HepG2 (cell line): ENCODE results near the gene DENND4B. TPM values are rescaled to one million over a fixed set of nuclear protein-coding genes. Genes with fewer than 3 reads are reported as not detected.

Experiments
- CAMTA2 ChIP-seq: sonication (generic); formaldehyde crosslinking; IDR thresholded peaks from 2 replicates; pipeline ENCODE4 v1.4.0; 2020; ENCODE audit warnings: mild to moderate bottlenecking, missing genetic modification reagents, borderline replicate concordance
- CHCHD3 ChIP-seq: sonication (generic); formaldehyde crosslinking; IDR thresholded peaks from 2 replicates; pipeline ENCODE4 v1.8.0; 2022; ENCODE audit warnings: mild to moderate bottlenecking, missing genetic modification reagents, moderate library complexity
- RAD51 ChIP-seq: fragments of 450-650 bp; IDR thresholded peaks from 2 replicates; pipeline ENCODE4 v1.6.1; 2016; ENCODE audit warnings: borderline replicate concordance
- RBM39 ChIP-seq: fragments of 200-400 bp; formaldehyde crosslinking; IDR thresholded peaks from one replicate; pipeline ENCODE4 v1.6.1; 2018; ENCODE audit warnings: antibody characterized with exemption, mild to moderate bottlenecking, low read depth, low read length; ENCODE audit not compliant: poor library complexity, severe bottlenecking
- TEAD2 ChIP-seq: sonication (generic); formaldehyde crosslinking; IDR thresholded peaks from 2 replicates; pipeline ENCODE4 v1.9.0; 2021; ENCODE audit warnings: missing genetic modification reagents
- ZKSCAN8 ChIP-seq: IDR thresholded peaks from 2 replicates; pipeline ENCODE4 v1.6.1; 2016; ENCODE audit warnings: borderline replicate concordance, missing genetic modification reagents, missing compliant biosample characterization
- ZNF180 ChIP-seq: sonication (generic); formaldehyde crosslinking; IDR thresholded peaks from 2 replicates; pipeline ENCODE4 v1.4.0; 2020; ENCODE audit warnings: low read depth, missing genetic modification reagents, borderline replicate concordance
- ZNF317 ChIP-seq: sonication (generic); formaldehyde crosslinking; IDR thresholded peaks from 2 replicates; pipeline ENCODE4 v1.5.0; 2020; ENCODE audit warnings: mild to moderate bottlenecking, missing genetic modification reagents
- ZNF570 ChIP-seq: sonication (generic); formaldehyde crosslinking; IDR thresholded peaks from 2 replicates; pipeline ENCODE4 v1.4.0; 2020; ENCODE audit warnings: mild to moderate bottlenecking, missing genetic modification reagents, borderline replicate concordance
- ZNF616 ChIP-seq: sonication (generic); formaldehyde crosslinking; IDR thresholded peaks from 2 replicates; pipeline ENCODE4 v1.5.0; 2020; ENCODE audit warnings: low read depth, mild to moderate bottlenecking, missing genetic modification reagents
- ZNF790 ChIP-seq: sonication (generic); formaldehyde crosslinking; IDR thresholded peaks from 2 replicates; pipeline ENCODE4 v1.8.0; 2022; ENCODE audit warnings: missing genetic modification reagents, mild to moderate bottlenecking, borderline replicate concordance
- ZNF816 ChIP-seq: sonication (generic); formaldehyde crosslinking; IDR thresholded peaks from 2 replicates; pipeline ENCODE4 v1.8.0; 2022; ENCODE audit warnings: missing genetic modification reagents, mild to moderate bottlenecking, borderline replicate concordance
- ZSCAN20 ChIP-seq: sonication (generic); formaldehyde crosslinking; IDR thresholded peaks from 2 replicates; pipeline ENCODE4 v1.4.0; 2020; ENCODE audit warnings: missing genetic modification reagents, mild to moderate bottlenecking, borderline replicate concordance
- ZSCAN29 ChIP-seq: sonication (generic); formaldehyde crosslinking; conservative IDR thresholded peaks from 2 replicates; pipeline ENCODE4 v1.4.0; 2020; ENCODE audit warnings: mild to moderate bottlenecking, missing genetic modification reagents
- polyA plus RNA-seq, 8 experiments: library from polyadenylated mRNA; depleted of rRNA in 3 of 8; stranded (reverse) in 7 of 8; unstranded in 1 of 8; fragments of >200 nt; fragmentation: Illumina TruSeq in 4 of 8; extraction: Trizol in 4 of 8; gene quantifications; 2 replicates each; pipeline versions ENCODE4 v1.2.1 to v1.2.3, GENCODE V29; 2011 to 2016; ENCODE audit warnings: low read depth in 4 of 8, missing spikeins in 1 of 8, mixed read lengths in 1 of 8; ENCODE audit not compliant: insufficient read depth in 1 of 8
- total RNA-seq, 5 experiments: library from RNA; depleted of rRNA; stranded (reverse); fragments of >200 nt; fragmentation: Illumina TruSeq; extraction: Trizol; gene quantifications; 2 replicates each; pipeline ENCODE4 v1.2.3, GENCODE V29; 2016; ENCODE audit warnings: low read depth in 1 of 5
- TF ChIP-seq, protein P1 (sequence below): sonication (generic); formaldehyde crosslinking; IDR thresholded peaks from 2 replicates; pipeline ENCODE4 v1.5.1; 2020; ENCODE audit warnings: mild to moderate bottlenecking, missing genetic modification reagents, borderline replicate concordance
- TF ChIP-seq, protein P2 (sequence below): sonication (generic); formaldehyde crosslinking; IDR thresholded peaks from 2 replicates; pipeline ENCODE4 v1.5.0; 2020; ENCODE audit warnings: mild to moderate bottlenecking, missing genetic modification reagents
- TF ChIP-seq, protein P3 (sequence below): sonication (generic); formaldehyde crosslinking; IDR thresholded peaks from 2 replicates; pipeline ENCODE4 v1.8.0; 2022; ENCODE audit warnings: missing genetic modification reagents, mild to moderate bottlenecking, inconsistent platforms, borderline replicate concordance
- TF ChIP-seq, protein P4 (sequence below): sonication (generic); formaldehyde crosslinking; IDR thresholded peaks from 2 replicates; pipeline ENCODE4 v1.5.1; 2020; ENCODE audit warnings: mild to moderate bottlenecking, moderate library complexity, missing genetic modification reagents

The DENND4B gene
- total and polyA plus RNA-seq, 2 of the 13 experiments (the other 11 are each of a cell fraction or from before 2014, with no cell fraction given) = 15.1 to 20.3 TPM

DNA sequence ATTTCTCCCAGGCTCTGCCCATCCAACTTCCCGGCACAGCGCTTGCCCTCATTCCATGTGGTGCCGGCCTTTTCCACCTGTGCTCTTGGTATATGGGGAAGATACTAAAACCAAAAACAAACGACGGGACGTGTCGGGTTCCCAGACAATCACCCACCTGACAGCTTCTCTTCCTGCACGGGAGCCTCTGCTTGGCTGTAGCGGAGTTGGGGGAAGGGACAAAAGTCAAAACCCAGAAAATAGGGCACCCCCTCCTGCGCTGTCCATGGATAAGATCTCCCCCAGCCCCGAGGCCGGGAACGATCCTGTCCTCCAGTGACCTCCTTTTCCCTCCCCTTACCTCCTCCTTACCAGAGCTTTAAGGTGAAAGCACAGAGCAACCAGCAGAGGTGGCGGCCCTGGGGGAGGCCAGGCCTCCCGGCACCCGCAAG is 30.3 kb upstream of the DENND4B start (continued):
- TF ChIP-seq, protein P1, sequence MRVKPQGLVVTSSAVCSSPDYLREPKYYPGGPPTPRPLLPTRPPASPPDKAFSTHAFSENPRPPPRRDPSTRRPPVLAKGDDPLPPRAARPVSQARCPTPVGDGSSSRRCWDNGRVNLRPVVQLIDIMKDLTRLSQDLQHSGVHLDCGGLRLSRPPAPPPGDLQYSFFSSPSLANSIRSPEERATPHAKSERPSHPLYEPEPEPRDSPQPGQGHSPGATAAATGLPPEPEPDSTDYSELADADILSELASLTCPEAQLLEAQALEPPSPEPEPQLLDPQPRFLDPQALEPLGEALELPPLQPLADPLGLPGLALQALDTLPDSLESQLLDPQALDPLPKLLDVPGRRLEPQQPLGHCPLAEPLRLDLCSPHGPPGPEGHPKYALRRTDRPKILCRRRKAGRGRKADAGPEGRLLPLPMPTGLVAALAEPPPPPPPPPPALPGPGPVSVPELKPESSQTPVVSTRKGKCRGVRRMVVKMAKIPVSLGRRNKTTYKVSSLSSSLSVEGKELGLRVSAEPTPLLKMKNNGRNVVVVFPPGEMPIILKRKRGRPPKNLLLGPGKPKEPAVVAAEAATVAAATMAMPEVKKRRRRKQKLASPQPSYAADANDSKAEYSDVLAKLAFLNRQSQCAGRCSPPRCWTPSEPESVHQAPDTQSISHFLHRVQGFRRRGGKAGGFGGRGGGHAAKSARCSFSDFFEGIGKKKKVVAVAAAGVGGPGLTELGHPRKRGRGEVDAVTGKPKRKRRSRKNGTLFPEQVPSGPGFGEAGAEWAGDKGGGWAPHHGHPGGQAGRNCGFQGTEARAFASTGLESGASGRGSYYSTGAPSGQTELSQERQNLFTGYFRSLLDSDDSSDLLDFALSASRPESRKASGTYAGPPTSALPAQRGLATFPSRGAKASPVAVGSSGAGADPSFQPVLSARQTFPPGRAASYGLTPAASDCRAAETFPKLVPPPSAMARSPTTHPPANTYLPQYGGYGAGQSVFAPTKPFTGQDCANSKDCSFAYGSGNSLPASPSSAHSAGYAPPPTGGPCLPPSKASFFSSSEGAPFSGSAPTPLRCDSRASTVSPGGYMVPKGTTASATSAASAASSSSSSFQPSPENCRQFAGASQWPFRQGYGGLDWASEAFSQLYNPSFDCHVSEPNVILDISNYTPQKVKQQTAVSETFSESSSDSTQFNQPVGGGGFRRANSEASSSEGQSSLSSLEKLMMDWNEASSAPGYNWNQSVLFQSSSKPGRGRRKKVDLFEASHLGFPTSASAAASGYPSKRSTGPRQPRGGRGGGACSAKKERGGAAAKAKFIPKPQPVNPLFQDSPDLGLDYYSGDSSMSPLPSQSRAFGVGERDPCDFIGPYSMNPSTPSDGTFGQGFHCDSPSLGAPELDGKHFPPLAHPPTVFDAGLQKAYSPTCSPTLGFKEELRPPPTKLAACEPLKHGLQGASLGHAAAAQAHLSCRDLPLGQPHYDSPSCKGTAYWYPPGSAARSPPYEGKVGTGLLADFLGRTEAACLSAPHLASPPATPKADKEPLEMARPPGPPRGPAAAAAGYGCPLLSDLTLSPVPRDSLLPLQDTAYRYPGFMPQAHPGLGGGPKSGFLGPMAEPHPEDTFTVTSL (CRISPR knock-in tag) = 0 out of 2 replicates have a peak, but pooled peaks have one; percentile 29
- TF ChIP-seq ZNF317 (no peak), RBM39 (peak; percentile 6), CAMTA2 (CRISPR knock-in tag) (no peak), RAD51 (no peak), ZSCAN29 (CRISPR knock-in tag) (no peak), ZNF570 (CRISPR knock-in tag) (no peak), ZNF616 (CRISPR knock-in tag) (no peak), ZNF816 (CRISPR knock-in tag) (no peak), ZNF180 (CRISPR knock-in tag) (no peak; the same call in 1 of the 2 replicates), ZSCAN20 (CRISPR knock-in tag) (peak; percentile 82; the same call in 1 of the 2 replicates), ZKSCAN8 (CRISPR knock-in tag) (no peak), TEAD2 (CRISPR knock-in tag) (0 out of 2 replicates have a peak, but pooled peaks have one; percentile 66), CHCHD3 (CRISPR knock-in tag) (no peak), ZNF790 (CRISPR knock-in tag) (no peak)
- TF ChIP-seq, protein P2, sequence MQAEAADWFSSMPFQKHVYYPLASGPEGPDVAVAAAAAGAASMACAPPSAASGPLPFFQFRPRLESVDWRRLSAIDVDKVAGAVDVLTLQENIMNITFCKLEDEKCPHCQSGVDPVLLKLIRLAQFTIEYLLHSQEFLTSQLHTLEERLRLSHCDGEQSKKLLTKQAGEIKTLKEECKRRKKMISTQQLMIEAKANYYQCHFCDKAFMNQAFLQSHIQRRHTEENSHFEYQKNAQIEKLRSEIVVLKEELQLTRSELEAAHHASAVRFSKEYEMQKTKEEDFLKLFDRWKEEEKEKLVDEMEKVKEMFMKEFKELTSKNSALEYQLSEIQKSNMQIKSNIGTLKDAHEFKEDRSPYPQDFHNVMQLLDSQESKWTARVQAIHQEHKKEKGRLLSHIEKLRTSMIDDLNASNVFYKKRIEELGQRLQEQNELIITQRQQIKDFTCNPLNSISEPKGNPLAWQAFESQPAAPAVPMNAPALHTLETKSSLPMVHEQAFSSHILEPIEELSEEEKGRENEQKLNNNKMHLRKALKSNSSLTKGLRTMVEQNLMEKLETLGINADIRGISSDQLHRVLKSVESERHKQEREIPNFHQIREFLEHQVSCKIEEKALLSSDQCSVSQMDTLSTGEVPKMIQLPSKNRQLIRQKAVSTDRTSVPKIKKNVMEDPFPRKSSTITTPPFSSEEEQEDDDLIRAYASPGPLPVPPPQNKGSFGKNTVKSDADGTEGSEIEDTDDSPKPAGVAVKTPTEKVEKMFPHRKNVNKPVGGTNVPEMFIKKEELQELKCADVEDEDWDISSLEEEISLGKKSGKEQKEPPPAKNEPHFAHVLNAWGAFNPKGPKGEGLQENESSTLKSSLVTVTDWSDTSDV (CRISPR knock-in tag) = no peak
- TF ChIP-seq, protein P3, sequence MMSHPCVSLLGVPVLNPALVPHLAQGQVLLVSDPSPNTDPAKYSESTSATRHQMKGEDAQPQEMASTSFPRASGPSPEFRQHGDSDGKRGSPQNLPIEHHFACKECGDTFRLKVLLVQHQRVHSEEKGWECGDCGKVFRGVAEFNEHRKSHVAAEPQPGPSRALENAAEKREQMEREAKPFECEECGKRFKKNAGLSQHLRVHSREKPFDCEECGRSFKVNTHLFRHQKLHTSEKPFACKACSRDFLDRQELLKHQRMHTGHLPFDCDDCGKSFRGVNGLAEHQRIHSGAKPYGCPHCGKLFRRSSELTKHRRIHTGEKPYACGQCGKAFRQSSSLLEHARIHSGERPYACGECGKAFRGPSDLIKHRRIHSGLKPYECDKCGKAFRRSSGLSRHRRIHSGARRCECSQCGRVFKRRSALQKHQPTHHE = no peak
- TF ChIP-seq, protein P4, sequence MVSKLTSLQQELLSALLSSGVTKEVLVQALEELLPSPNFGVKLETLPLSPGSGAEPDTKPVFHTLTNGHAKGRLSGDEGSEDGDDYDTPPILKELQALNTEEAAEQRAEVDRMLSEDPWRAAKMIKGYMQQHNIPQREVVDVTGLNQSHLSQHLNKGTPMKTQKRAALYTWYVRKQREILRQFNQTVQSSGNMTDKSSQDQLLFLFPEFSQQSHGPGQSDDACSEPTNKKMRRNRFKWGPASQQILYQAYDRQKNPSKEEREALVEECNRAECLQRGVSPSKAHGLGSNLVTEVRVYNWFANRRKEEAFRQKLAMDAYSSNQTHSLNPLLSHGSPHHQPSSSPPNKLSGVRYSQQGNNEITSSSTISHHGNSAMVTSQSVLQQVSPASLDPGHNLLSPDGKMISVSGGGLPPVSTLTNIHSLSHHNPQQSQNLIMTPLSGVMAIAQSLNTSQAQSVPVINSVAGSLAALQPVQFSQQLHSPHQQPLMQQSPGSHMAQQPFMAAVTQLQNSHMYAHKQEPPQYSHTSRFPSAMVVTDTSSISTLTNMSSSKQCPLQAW (CRISPR knock-in tag) = 0 out of 2 replicates have a peak, but pooled peaks have one; percentile 3
